Measurements from ENCODE around the gene PAGE3.

The PAGE3 gene

GRCh38 chrX:55264816-55265215, at the start of gene PAGE3:
PAGE3 (minus strand) TSS chrX:55264916; CDS start chrX:55263903, 1,013 bp downstream.
- no peak within 1 kb of the TSS for H3K4me3 ChIP-seq (ENCODE audit: control insufficient read depth, low read depth, low read length)
- DNase-seq (ENCODE audit: low read depth) = no peak
- TF ChIP-seq CTCF (conservative IDR thresholded peaks at IDR 0.05; ENCODE audit: control insufficient read depth, insufficient read depth, low read depth, low read length) = no peak

GRCh38 chrX:55312655-55313054, 47.9 kb upstream of the PAGE3 start:
- DNase-seq (ENCODE audit: low read depth) = no peak
- TF ChIP-seq CTCF (conservative IDR thresholded peaks at IDR 0.05; ENCODE audit: control insufficient read depth, insufficient read depth, low read depth, low read length) = no peak
- H3K4me3 ChIP-seq (ENCODE audit: control insufficient read depth, low read depth, low read length) = no peak overlapping the region

GRCh38 chrX:55290963-55291362, 26.2 kb upstream of the PAGE3 start:
- no peak for DNase-seq (ENCODE audit: low read depth)
- H3K4me3 ChIP-seq (ENCODE audit: control insufficient read depth, low read depth, low read length) = no peak overlapping the region
- TF ChIP-seq CTCF (conservative IDR thresholded peaks at IDR 0.05; ENCODE audit: control insufficient read depth, insufficient read depth, low read depth, low read length) = no peak

- DNase-seq (ENCODE audit: low read depth) = no peak
- no peak for TF ChIP-seq CTCF (conservative IDR thresholded peaks at IDR 0.05; ENCODE audit: control insufficient read depth, insufficient read depth, low read depth, low read length)
- H3K4me3 ChIP-seq (ENCODE audit: control insufficient read depth, low read depth, low read length) = no peak overlapping the region
Observed at GRCh38 chrX:55279832-55280231, 15.1 kb upstream of the PAGE3 start.

- H3K4me3 ChIP-seq (ENCODE audit: control insufficient read depth, low read depth, low read length) = no peak overlapping the region
- DNase-seq (ENCODE audit: low read depth) = no peak
- no peak for TF ChIP-seq CTCF (conservative IDR thresholded peaks at IDR 0.05; ENCODE audit: control insufficient read depth, insufficient read depth, low read depth, low read length)
Observed at GRCh38 chrX:55260806-55261205, 3.9 kb downstream of the PAGE3 start.

- no peak for DNase-seq (ENCODE audit: low read depth)
- TF ChIP-seq CTCF (conservative IDR thresholded peaks at IDR 0.05; ENCODE audit: control insufficient read depth, insufficient read depth, low read depth, low read length) = no peak
- H3K4me3 ChIP-seq (ENCODE audit: control insufficient read depth, low read depth, low read length) = no peak overlapping the region
Observed at GRCh38 chrX:55253528-55253927, 11.2 kb downstream of the PAGE3 start.

- DNase-seq (ENCODE audit: low read depth) = no peak
- no peak for TF ChIP-seq CTCF (conservative IDR thresholded peaks at IDR 0.05; ENCODE audit: control insufficient read depth, insufficient read depth, low read depth, low read length)
- no peak overlapping the region for H3K4me3 ChIP-seq (ENCODE audit: control insufficient read depth, low read depth, low read length)
Observed at GRCh38 chrX:55240788-55241340, 23.9 kb downstream of the PAGE3 start.

Data from fibroblast of mammary gland (primary cell).